HT-29 (cell line): Measurements from ENCODE around the gene DECR2. TPM values are rescaled to one million over a fixed set of nuclear protein-coding genes. Genes with fewer than 3 reads are reported as not detected.

Experiments used
- DNase-seq: peaks from one replicate; pipeline ENCODE4 v3.0.0-alpha.2; 2015; ENCODE audit warnings: low spot score
- small RNA-seq: library from RNA; depleted of rRNA; stranded (forward); fragments of <200 nt; gene quantifications from one replicate; pipeline ENCODE3, GENCODE V24; 2014
- total RNA-seq: library from RNA; depleted of rRNA; stranded (reverse); fragments of >200 nt; shearing (Covaris generic); gene quantifications from 2 replicates; pipeline ENCODE4 v1.2.3, GENCODE V29; 2014; rRNA removed

Gene DECR2
- total RNA-seq, 1 experiment from 2014 or later = 25.2 TPM

GRCh38 chr16:441447-441846 lies 39.8 kb downstream of the DECR2 start:
- DNase-seq = no peak

GRCh38 chr16:442976-443375 lies 41.3 kb downstream of the DECR2 start:
- DNase-seq = no peak

GRCh38 chr16:444027-444426 lies 42.3 kb downstream of the DECR2 start:
- no peak for DNase-seq

GRCh38 chr16:445566-445965 lies 43.9 kb downstream of the DECR2 start:
- DNase-seq = no peak

GRCh38 chr16:450385-450784 lies 48.7 kb downstream of the DECR2 start:
- no peak for DNase-seq

GRCh38 chr16:450785-451512 lies 49.3 kb downstream of the DECR2 start:
- DNase-seq = no peak

GRCh38 chr16:454397-454940 lies 52.8 kb downstream of the DECR2 start:
- no peak for DNase-seq

- no peak for DNase-seq
Observed at GRCh38 chr16:455453-455852, 53.8 kb downstream of the DECR2 start.

- no peak for DNase-seq
Observed at GRCh38 chr16:456891-457483, 55.3 kb downstream of the DECR2 start.

- peak; percentile 10 for DNase-seq
Observed at GRCh38 chr16:457732-458400, 56.2 kb downstream of the DECR2 start.

GRCh38 chr16:459761-460160 lies 58.1 kb downstream of the DECR2 start:
- DNase-seq = no peak

GRCh38 chr16:460787-461186 lies 59.1 kb downstream of the DECR2 start:
- no peak for DNase-seq

Small RNA genes lying within 50 kb of the gene (small RNA-seq; reads per million reads assigned to genes)
- gene RF00019 = not detected

Other genes starting within 250 kb of the DECR2 start
- not detected in 2 replicates for gene HBZ, start 249.2 kb upstream of the DECR2 start, total RNA-seq
- gene HBM, start 235.9 kb upstream of the DECR2 start, total RNA-seq = not detected in 2 replicates
- not detected in 2 replicates for gene HBA2, start 229.0 kb upstream of the DECR2 start, total RNA-seq
- not detected in 2 replicates for gene HBA1, start 225.2 kb upstream of the DECR2 start, total RNA-seq
- not detected in 2 replicates for gene HBQ1, start 221.4 kb upstream of the DECR2 start, total RNA-seq
- 46.2 and 48.6 TPM in 2 replicates for gene LUC7L, start 172.4 kb upstream of the DECR2 start, total RNA-seq
- 36.5 and 44.0 TPM in 2 replicates for gene FAM234A, start 167.1 kb upstream of the DECR2 start, total RNA-seq
- gene RGS11, start 125.9 kb upstream of the DECR2 start, total RNA-seq = 0.41 and 0.55 TPM in 2 replicates
- gene ARHGDIG, start 121.3 kb upstream of the DECR2 start, total RNA-seq = 33.1 and 52.0 TPM in 2 replicates
- 3.0 and 6.3 TPM in 2 replicates for gene PDIA2, start 118.7 kb upstream of the DECR2 start, total RNA-seq
- 77.0 and 88.4 TPM in 2 replicates for gene AXIN1, start 49.2 kb upstream of the DECR2 start, total RNA-seq
- gene MRPL28, start 31.3 kb upstream of the DECR2 start, total RNA-seq = 223 and 226 TPM in 2 replicates
- 150 and 161 TPM in 2 replicates for gene PGAP6, start 19.9 kb upstream of the DECR2 start, total RNA-seq
- 25.3 and 29.0 TPM in 2 replicates for gene NME4, start 4.7 kb upstream of the DECR2 start, total RNA-seq
- gene RAB11FIP3, start 23.8 kb downstream of the DECR2 start, total RNA-seq = 5.2 and 9.5 TPM in 2 replicates
- 161 and 180 TPM in 2 replicates for gene CAPN15, start 125.8 kb downstream of the DECR2 start, total RNA-seq
- 0.08 TPM in 1 of 2 replicates, not detected in the other for gene PRR35, start 158.5 kb downstream of the DECR2 start, total RNA-seq
- gene NHLRC4, start 165.1 kb downstream of the DECR2 start, total RNA-seq = 0.05 and 0.13 TPM in 2 replicates
- gene PIGQ, start 168.1 kb downstream of the DECR2 start, total RNA-seq = 99.5 and 103 TPM in 2 replicates
- 54.2 and 58.2 TPM in 2 replicates for gene RAB40C, start 188.2 kb downstream of the DECR2 start, total RNA-seq
- 0.74 and 1.1 TPM in 2 replicates for gene WFIKKN1, start 229.1 kb downstream of the DECR2 start, total RNA-seq
- 278 and 290 TPM in 2 replicates for gene METTL26, start 234.4 kb downstream of the DECR2 start, total RNA-seq
- gene MCRIP2, start 239.9 kb downstream of the DECR2 start, total RNA-seq = 198 and 209 TPM in 2 replicates
- gene WDR90, start 247.5 kb downstream of the DECR2 start, total RNA-seq = 162 and 168 TPM in 2 replicates